HG02642 (cell line): Measurements from ENCODE around the gene GMDS.

Experiments used
- ATAC-seq: cut with Tn5 transposase; IDR thresholded peaks from one replicate; pipeline ENCODE4 v1.9.1; 2021; ENCODE audit warnings: mild to moderate bottlenecking; ENCODE audit not compliant: unreplicated experiment, poor library complexity

GMDS gene

DNA sequence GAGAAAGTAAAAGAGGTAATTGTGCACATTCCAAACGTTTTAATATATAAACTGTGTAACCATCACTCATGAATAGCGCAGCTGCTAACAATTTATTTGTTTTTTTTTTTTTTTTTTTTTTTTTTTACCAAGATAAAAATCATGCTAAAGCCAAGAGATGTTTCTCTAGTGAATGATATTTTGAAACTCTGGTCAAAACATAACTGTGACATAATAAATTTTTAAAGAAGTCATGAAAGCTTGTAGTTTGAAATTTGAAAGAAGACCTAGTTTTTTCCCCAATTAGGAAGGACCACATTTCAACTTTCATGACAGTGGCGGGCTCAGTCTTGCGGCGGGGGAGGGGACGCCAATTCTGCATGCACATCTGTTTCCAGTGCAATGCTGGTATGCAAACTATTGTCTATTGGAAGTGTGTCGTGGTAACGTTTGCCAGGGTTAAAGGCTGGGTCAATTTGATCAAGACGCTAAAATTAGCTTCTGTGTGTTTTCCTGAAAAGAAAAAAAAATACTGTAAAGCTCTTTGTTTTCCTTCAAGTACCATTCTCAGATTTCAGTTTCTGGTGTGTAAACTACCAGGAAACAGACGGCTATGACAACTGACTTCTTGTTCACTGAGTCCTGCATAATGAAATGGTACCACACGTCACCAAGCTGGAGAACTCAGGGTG is 423.8 kb downstream of the GMDS start:
- no peak for ATAC-seq

GRCh38 chr6:1821164-1821512 is 424.3 kb downstream of the GMDS start:
- no peak for ATAC-seq

DNA sequence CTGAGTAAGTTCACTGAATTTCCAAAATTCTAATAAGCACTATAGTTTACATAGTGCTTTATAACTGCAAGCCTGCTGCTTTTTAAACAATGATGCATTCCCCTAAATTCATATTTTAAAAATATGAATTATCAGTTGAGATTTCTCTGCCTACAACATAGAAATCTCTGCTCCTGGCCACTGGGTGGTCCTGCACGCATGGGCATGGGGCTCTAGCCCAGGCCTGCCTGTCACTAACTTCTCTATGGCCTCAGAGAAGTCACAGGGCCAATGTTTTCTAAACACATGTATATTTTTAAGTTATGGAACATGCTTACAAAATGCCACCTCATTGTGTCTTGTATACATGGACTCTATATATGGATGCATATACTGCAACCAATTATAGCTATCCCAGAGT is 424.7 kb downstream of the GMDS start:
- no peak for ATAC-seq

- ATAC-seq = no peak
Observed at GRCh38 chr6:1820165-1820564, 425.2 kb downstream of the GMDS start.

DNA sequence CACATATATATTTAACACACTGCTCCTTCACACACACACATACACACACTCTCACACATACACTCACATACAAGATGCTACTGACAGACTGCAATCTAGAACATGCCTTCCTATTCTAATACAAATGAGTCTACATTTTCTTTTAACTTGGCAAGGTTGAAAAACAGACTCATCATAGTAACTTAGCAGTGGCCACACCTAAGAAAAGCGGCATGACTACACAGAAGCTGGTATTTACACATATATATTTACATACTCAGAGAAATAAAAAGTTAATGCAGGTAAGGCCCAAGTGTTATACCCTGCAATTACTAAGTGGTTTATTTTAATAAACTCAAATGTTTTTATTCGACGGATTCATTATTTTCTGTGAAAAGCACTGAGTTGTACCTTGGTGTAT is 426.4 kb downstream of the GMDS start:
- no peak for ATAC-seq

DNA sequence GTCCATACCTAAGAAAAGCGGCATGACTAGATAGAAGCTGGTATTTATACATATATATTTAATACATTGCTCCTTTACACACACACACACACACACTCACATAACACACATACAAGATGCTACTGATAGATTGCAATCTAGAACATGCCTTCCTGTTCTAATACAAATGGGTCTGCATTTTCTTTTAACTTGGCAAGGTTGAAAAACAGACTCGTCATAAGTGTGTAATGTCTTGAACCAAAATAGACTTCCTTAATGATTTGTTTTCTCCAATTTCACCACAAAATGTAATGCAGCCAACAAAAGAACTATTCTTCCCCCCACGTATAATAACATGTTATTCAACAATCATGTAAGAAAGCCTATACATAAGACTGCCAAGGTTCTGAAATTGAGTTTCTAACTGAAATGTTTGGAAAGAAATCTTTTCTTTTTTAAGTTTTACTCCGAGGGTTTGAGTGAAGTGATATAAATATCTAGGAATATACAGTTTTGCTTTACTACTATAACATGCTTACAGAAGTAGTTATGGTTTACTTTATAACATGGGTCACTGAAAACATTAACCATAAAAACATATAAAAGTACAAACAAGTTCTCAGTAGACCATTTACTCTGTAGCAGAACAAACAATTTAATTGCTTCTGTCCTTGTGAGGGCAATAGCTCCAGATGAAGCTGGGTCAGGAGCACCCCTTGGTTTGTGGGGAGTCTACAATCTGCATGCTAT is 428.2 kb downstream of the GMDS start:
- no peak for ATAC-seq

DNA sequence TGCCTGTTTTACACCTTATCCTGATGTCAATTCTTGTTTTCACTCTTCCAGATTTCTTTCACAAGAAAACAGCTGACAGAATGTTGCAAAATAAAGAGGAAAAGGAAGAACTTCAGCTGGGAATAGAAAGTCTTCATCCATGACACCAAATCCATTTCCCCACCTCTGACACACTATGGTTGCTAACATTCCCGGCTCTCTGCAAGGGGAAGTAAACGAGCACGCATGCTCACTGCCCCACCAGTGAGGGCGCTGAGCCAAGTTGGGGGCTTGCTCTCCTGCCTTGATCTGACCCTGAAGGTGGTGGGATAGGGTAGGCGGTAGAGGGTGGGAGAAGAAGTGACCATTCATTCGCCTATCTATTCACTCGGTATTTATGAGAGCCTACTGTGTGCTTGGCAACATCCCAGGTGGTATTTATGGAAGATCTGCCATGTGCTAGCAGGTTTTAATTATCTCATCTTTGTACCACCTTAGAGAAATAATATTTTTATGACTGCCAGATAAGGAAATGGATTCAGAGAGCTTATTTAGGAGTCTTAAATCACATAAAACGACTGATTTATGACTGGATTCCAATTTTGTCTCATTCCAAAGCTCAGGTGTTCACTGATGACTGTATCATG is 429.5 kb downstream of the GMDS start:
- no peak for ATAC-seq

GRCh38 chr6:1814279-1814678 is 431.1 kb downstream of the GMDS start:
- no peak for ATAC-seq

GRCh38 chr6:1812487-1812886 is 432.9 kb downstream of the GMDS start:
- ATAC-seq = no peak

GRCh38 chr6:1812034-1812433 is 433.4 kb downstream of the GMDS start:
- no peak for ATAC-seq

DNA sequence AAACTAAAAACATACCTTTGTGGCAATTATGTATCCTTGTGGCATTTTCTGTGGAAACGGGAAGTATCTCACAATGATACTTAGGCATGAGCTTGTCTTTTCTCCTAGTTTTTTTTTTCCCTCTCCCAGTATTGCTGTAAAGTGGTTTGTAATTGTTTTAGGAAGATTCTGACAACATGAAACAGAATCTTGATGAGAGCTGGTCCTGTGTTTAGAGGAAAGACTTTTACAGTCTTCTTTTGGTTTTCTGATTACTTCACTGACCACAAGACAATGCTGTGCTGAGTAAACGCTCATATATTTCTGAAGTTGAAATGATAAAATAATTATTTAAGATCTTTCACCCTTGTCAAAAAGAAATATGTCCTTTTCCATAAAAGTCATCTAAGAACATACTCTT is 434.5 kb downstream of the GMDS start:
- no peak for ATAC-seq

- ATAC-seq = no peak
Observed at GRCh38 chr6:1809291-1809988, 436.0 kb downstream of the GMDS start.

GRCh38 chr6:1806935-1807334 is 438.5 kb downstream of the GMDS start:
- ATAC-seq = no peak

- no peak for ATAC-seq
Observed at GRCh38 chr6:1802491-1803395, 442.7 kb downstream of the GMDS start.

DNA sequence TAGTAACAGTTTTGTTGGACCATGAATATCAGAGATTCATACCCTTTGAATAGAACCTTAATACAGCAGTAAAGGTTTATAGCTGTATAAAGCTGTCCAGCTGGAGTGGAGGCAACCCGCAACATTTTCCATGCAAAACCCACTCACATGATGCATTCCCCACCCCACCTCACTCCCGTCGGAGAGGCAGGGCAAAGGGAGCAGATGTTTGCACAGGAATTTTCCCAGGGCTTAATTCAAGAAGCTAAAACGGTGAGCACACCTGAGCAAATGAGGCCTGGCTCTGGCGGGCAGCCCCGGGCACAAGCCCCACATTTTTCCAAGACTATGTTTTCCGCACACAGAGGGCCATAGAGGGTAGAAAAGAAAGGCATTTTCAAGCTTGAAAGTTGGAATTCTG is 444.0 kb downstream of the GMDS start:
- ATAC-seq = no peak

GRCh38 chr6:1800845-1801244 is 444.6 kb downstream of the GMDS start:
- no peak for ATAC-seq

GRCh38 chr6:1798965-1799325 is 446.5 kb downstream of the GMDS start:
- no peak for ATAC-seq

- ATAC-seq = no peak
Observed at GRCh38 chr6:1798303-1798964, 447.0 kb downstream of the GMDS start.

- ATAC-seq = no peak
Observed at GRCh38 chr6:1797801-1798200, 447.6 kb downstream of the GMDS start.
